GM20000 (cell line): ENCODE measurements around the gene MINDY4.

ENCODE experiments used
- DNase-seq: peaks from one replicate; pipeline ENCODE4 v3.0.0; 2012; ENCODE audit warnings: low spot score
- TF ChIP-seq, protein P1 (sequence below): IDR thresholded peaks from 2 replicates; pipeline ENCODE4 v1.5.1; 2012; ENCODE audit warnings: mild to moderate bottlenecking, control low read depth; ENCODE audit errors: extremely low read depth, missing control alignments

MINDY4 gene

DNA sequence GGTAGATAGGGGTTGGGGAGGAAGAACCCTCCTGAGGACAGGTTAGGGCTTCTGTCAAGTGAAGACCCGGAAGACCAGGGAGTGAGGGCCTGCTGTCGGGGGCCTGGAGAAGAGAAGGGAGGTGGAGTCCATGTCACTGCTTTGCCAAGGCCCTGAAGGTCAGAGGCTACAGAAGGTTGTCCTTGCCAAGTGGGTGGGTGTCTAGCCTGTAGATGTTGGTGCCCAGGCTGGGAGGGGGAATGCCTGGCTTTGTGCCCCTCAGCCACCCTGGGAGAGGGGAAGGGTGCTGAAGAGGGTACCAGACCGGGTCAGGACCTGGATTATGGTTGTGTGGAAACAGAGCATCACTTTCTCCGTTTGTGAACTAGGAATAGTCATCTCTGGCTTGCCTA lies 73.3 kb downstream of the MINDY4 start:
- no peak for DNase-seq
- TF ChIP-seq, protein P1, sequence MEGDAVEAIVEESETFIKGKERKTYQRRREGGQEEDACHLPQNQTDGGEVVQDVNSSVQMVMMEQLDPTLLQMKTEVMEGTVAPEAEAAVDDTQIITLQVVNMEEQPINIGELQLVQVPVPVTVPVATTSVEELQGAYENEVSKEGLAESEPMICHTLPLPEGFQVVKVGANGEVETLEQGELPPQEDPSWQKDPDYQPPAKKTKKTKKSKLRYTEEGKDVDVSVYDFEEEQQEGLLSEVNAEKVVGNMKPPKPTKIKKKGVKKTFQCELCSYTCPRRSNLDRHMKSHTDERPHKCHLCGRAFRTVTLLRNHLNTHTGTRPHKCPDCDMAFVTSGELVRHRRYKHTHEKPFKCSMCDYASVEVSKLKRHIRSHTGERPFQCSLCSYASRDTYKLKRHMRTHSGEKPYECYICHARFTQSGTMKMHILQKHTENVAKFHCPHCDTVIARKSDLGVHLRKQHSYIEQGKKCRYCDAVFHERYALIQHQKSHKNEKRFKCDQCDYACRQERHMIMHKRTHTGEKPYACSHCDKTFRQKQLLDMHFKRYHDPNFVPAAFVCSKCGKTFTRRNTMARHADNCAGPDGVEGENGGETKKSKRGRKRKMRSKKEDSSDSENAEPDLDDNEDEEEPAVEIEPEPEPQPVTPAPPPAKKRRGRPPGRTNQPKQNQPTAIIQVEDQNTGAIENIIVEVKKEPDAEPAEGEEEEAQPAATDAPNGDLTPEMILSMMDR = no peak

DNA sequence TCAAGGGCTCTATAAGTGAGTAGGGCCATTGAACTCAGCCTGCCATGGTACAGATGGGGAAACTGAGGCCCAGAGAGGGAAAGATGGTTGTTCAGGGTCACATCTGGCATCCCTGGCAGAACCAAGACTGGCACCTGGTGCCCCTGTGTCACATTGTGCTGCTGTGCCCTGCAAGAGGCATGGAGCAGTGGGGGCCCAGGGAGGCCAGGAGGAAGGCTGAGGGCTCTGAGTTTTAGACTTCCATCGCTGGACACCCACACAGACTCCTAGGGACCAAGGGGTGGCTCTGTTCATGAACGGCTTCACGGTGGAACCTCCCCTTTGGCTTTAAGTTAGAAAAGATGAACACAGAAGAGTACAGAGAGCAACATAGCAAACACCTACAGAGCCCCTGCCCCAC lies 73.7 kb downstream of the MINDY4 start:
- no peak for DNase-seq
- TF ChIP-seq, protein P1 = no peak

DNA sequence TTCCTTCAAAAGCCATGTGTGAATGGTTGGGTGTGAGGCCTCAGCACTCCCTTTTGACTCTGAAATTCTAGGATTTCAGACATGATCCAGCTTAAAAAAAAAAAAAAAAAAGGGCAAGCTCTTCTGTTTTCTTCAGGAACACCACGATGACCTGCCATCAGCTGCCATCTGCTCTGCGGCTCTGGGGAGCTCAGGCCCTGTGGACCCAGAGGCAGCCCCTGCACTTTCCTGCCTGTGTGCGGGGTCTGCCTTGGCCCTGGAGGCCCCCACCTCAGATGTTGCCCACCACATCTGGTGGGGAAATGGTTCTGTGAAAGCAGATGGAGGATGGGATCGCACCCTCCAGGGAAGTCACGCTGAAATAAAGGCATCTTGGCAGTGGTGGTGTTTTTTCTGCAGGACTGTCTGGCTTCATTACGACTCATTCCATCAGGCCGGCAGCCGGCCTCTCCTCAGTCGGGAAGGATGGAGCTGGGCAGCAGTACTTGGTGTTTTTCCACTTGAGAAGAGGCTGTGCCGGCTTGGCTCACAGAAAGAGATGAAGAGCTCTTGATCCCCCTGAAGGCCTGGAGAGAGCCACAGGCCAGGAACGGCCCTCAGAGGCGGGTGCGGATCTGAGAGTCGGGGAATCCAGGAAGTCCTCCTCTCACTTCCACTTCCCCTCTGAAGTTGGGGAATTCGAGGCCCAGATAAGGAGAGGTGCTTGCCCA lies 74.4 kb downstream of the MINDY4 start:
- TF ChIP-seq, protein P1 = no peak
- no peak for DNase-seq

DNA sequence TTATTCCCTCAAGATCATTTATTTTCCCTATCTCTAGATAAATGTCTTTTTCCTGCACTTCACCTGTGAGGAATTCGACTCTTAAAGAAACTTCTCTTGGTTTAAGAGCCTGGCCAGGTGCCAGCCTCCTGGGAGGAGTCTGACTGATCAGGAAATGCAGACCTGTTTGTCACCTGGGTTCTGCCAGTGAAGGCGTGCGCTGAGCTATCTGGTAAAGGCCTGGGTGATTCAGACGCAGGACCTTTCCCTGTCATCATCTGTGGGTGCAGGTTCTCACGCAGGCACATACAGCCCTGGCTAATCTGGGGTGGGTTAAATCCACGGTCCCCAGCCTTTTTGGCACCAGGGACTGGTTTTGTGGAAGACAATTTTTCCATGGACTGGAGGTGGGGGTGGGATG lies 75.2 kb downstream of the MINDY4 start:
- TF ChIP-seq, protein P1 = no peak
- no peak for DNase-seq

DNA sequence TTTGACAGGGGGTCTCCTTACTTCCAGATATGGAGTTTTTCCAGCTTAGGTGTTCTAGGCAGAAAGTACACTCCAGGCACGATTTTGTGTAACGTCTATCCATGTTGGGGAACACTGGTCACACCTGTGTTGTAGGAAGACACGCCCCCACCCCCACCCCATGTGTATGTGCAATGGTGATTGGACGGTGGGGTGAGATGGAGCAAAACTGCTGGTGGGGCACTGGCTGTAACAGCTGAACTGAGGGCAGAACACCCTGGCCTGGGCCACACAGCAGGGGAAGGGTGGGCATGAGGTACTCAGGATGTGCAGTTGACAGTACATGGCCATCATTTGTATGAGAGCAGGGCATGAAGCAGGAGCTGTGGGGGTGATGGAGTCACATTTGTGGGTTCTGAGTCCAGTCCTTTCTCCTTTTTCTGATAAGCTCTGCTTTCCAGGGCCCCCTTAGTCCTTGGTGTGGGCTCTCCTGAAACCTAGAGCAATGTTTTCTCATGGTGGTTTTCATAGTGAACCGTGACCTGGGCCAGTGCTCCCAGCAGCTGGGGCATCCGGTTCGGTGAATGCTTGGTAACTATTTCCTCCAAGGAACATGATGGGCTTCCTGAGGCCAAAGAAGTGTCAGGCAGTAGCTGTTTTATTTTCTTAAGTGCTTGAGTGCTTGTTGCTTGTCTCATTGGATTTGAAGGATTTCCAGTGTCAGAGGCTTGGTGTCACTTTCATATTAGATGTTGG lies 77.1 kb downstream of the MINDY4 start:
- no peak for DNase-seq
- TF ChIP-seq, protein P1 = no peak

DNA sequence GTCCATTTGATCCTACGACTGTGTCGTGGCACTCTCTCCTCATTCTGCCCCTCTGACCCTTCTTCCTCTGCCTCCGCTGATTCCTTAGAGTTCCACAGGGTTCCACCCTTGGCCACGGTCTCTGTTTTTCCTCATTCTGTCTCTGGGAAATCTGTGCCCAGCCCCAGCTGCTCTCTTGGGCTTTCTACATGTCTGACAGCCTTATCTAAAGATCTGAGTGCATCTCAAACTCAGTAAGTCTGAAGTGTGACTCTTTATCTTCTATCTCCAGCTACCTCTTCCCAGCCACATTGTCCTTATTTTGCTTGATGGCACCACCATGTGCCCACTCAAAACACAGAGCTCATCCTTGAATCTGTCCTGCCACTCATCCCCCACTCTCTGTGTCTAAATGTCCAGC lies 78.3 kb downstream of the MINDY4 start:
- DNase-seq = no peak
- TF ChIP-seq, protein P1 = no peak

DNA sequence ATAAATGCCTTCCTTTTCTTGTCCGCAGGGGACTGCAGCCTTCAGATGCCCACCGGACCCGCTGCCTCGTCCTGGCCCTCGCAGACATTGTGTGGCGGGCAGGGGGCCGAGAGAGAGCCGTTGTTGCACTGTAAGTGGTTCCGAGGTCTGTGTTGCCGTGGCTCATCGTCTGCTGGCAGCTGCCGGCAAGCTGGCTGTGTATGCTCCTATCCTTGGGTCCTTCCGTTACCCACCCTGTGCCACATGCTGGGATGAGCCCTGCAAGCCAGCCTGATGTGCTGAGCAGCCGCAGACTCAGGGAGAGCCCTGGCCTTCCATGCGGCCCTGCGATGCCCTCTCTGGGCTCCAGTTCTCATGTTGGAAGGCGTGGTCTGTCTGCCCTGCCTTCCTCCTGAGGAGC lies 79.2 kb downstream of the MINDY4 start:
- DNase-seq = no peak
- TF ChIP-seq, protein P1 = no peak
